GM19328 (cell line): Measurements from ENCODE around the gene ZBTB45.
A peak's percentile ranks its signal among the peaks of the same experiment; 100 is the strongest.
"Not testable (repeated sequence)": the region's sequence is repeated elsewhere in the genome, so short reads cannot be mapped to it uniquely, and the experiment has no call there.

Experiments
- ATAC-seq: cut with Tn5 transposase; IDR thresholded peaks from one replicate; pipeline ENCODE4 v1.9.1; 2021; ENCODE audit warnings: mild to moderate bottlenecking, moderate library complexity; ENCODE audit not compliant: unreplicated experiment

ZBTB45 gene

GRCh38 chr19:58513213-58513693, 6.4 kb downstream of the ZBTB45 start:
- ATAC-seq = no peak

- ATAC-seq = no peak
Measured at GRCh38 chr19:58511353-58512208, 8.0 kb downstream of the ZBTB45 start, which contains the start of gene SLC27A5. Gene SLC27A5, minus strand, starts transcription at chr19:58511992. Its CDS starts 37 bp downstream, at chr19:58511955.

GRCh38 chr19:58510084-58510862, 9.3 kb downstream of the ZBTB45 start:
- no peak for ATAC-seq

- no peak for ATAC-seq
Measured at GRCh38 chr19:58509731-58510083, 9.9 kb downstream of the ZBTB45 start.

- ATAC-seq = not testable (repeated sequence)
Measured at GRCh38 chr19:58507602-58508223, 11.9 kb downstream of the ZBTB45 start.

GRCh38 chr19:58500242-58500641, 19.4 kb downstream of the ZBTB45 start:
- no peak for ATAC-seq

GRCh38 chr19:58499021-58499927, 20.3 kb downstream of the ZBTB45 start:
- peak; percentile 94 for ATAC-seq

- ATAC-seq = no peak
Measured at GRCh38 chr19:58498316-58499020, 21.1 kb downstream of the ZBTB45 start.

GRCh38 chr19:58497634-58498170, 21.9 kb downstream of the ZBTB45 start:
- no peak for ATAC-seq

- no peak for ATAC-seq
Measured at GRCh38 chr19:58492265-58492664, 27.3 kb downstream of the ZBTB45 start.

GRCh38 chr19:58491393-58491792, 28.2 kb downstream of the ZBTB45 start:
- no peak for ATAC-seq

GRCh38 chr19:58484349-58484748, 35.3 kb downstream of the ZBTB45 start:
- ATAC-seq = not testable (repeated sequence)

GRCh38 chr19:58483776-58484175, 35.8 kb downstream of the ZBTB45 start:
- no peak for ATAC-seq

- no peak for ATAC-seq
Measured at GRCh38 chr19:58482372-58482771, 37.2 kb downstream of the ZBTB45 start.

GRCh38 chr19:58480831-58481230, 38.8 kb downstream of the ZBTB45 start:
- no peak for ATAC-seq

- no peak for ATAC-seq
Measured at GRCh38 chr19:58480481-58480830, 39.2 kb downstream of the ZBTB45 start.

- ATAC-seq = no peak
Measured at GRCh38 chr19:58479736-58480480, 39.7 kb downstream of the ZBTB45 start.

GRCh38 chr19:58479303-58479702, 40.3 kb downstream of the ZBTB45 start:
- ATAC-seq = no peak

GRCh38 chr19:58477871-58478270, 41.7 kb downstream of the ZBTB45 start:
- no peak for ATAC-seq
